Neural cell (in vitro differentiated cells): ENCODE data around the gene IRS2. TPM values are rescaled to one million over a fixed set of nuclear protein-coding genes. Genes with fewer than 3 reads are reported as not detected.

Source experiments
- H2AFZ ChIP-seq: fragments of 200-600, 300-800 bp; sonication (generic), shearing (Covaris generic); 2 replicates; pipeline ENCODE4 v1.6.0; 2014; ENCODE audit warnings: low read depth, mild to moderate bottlenecking, antibody characterized with exemption, low read length, moderate library complexity
- H3F3A ChIP-seq: fragments of 200-600 bp; shearing (Covaris generic); 2 replicates; pipeline ENCODE4 v1.6.1; 2016; ENCODE audit warnings: mild to moderate bottlenecking, moderate library complexity, mixed read lengths, antibody characterized with exemption, low read length; ENCODE audit not compliant: insufficient read depth, poor library complexity, severe bottlenecking
- H3K27ac ChIP-seq: fragments of 200-600, 300-800 bp; sonication (generic), shearing (Covaris generic); 2 replicates; pipeline ENCODE4 v1.5.1; 2014; ENCODE audit warnings: mild to moderate bottlenecking, low read length, moderate library complexity
- H3K27me3 ChIP-seq: fragments of 300-800, 200-600 bp; sonication (generic), shearing (Covaris generic); 2 replicates; pipeline ENCODE4 v1.6.0; 2014; ENCODE audit warnings: mild to moderate bottlenecking, low read depth, low read length, moderate library complexity; ENCODE audit not compliant: insufficient read depth
- H3K36me3 ChIP-seq: fragments of 300-800, 200-600 bp; sonication (generic), shearing (Covaris generic); 2 replicates; pipeline ENCODE4 v1.5.1; 2014; ENCODE audit warnings: mild to moderate bottlenecking, antibody characterized with exemption, low read length, moderate library complexity; ENCODE audit not compliant: insufficient read depth
- H3K4me2 ChIP-seq: fragments of 300-800, 200-600 bp; sonication (generic), shearing (Covaris generic); 2 replicates; pipeline ENCODE4 v1.6.0; 2014; ENCODE audit warnings: mild to moderate bottlenecking, low read length
- H3K4me3 ChIP-seq: fragments of 300-800, 200-600 bp; sonication (generic), shearing (Covaris generic); 2 replicates; pipeline ENCODE4 v1.5.1; 2014; ENCODE audit warnings: mild to moderate bottlenecking, low read length, moderate library complexity
- H3K79me2 ChIP-seq: fragments of 200-600 bp; shearing (Covaris generic); replicated peaks from 2 replicates; pipeline ENCODE4 v1.6.0; 2014; ENCODE audit warnings: mild to moderate bottlenecking, low read length, moderate library complexity; ENCODE audit not compliant: insufficient read depth
- H3K9ac ChIP-seq: fragments of 300-800, 200-600 bp; sonication (generic), shearing (Covaris generic); 2 replicates; pipeline ENCODE4 v1.6.1; 2016; ENCODE audit warnings: mild to moderate bottlenecking, low read length, mixed read lengths
- H3K9me2 ChIP-seq: fragments of 200-600 bp; shearing (Covaris generic); 2 replicates; pipeline ENCODE4 v1.6.1; 2016; ENCODE audit warnings: mild to moderate bottlenecking, low read length, mixed read lengths; ENCODE audit not compliant: insufficient read depth
- H3K9me3 ChIP-seq: fragments of 200-600, 300-800 bp; sonication (generic), shearing (Covaris generic); 2 replicates; pipeline ENCODE4 v1.6.1; 2016; ENCODE audit warnings: mild to moderate bottlenecking, mixed run types, low read length, moderate library complexity, mixed read lengths
- H4K20me1 ChIP-seq: fragments of 200-600 bp; shearing (Covaris generic); 2 replicates; pipeline ENCODE4 v1.6.1; 2016; ENCODE audit warnings: mild to moderate bottlenecking, mixed run types; ENCODE audit not compliant: insufficient read depth
- EP300 ChIP-seq: fragments of 450-650 bp; conservative IDR thresholded peaks from 2 replicates; pipeline ENCODE4 v1.6.1; 2014; ENCODE audit warnings: antibody characterized with exemption, mild to moderate bottlenecking, moderate library complexity; ENCODE audit not compliant: poor library complexity, severe bottlenecking
- EZH2 ChIP-seq: fragments of 200-600, 300-800 bp; shearing (Covaris generic), sonication (generic); IDR thresholded peaks from 2 replicates; pipeline ENCODE4 v1.6.1; 2014; ENCODE audit warnings: antibody characterized with exemption, low read length, borderline replicate concordance, mild to moderate bottlenecking; ENCODE audit not compliant: insufficient read depth, poor library complexity, severe bottlenecking
- MXI1 ChIP-seq: fragments of 450-650 bp; conservative IDR thresholded peaks from 2 replicates; pipeline ENCODE4 v1.6.1; 2014; ENCODE audit warnings: antibody characterized with exemption, mild to moderate bottlenecking; ENCODE audit not compliant: poor library complexity, severe bottlenecking
- POLR2AphosphoS5 ChIP-seq: IDR thresholded peaks from 2 replicates; pipeline ENCODE4 v1.6.1; 2012
- RAD21 ChIP-seq: fragments of 450-650 bp; conservative IDR thresholded peaks from 2 replicates; pipeline ENCODE4 v1.6.1; 2014; ENCODE audit warnings: antibody characterized with exemption, mild to moderate bottlenecking, moderate library complexity
- SMC3 ChIP-seq: fragments of 450-650 bp; conservative IDR thresholded peaks from 2 replicates; pipeline ENCODE4 v1.6.1; 2014; ENCODE audit warnings: antibody characterized with exemption, mild to moderate bottlenecking, moderate library complexity; ENCODE audit not compliant: poor library complexity
- TAF1 ChIP-seq: IDR thresholded peaks from 2 replicates; pipeline ENCODE4 v1.6.1; 2012; ENCODE audit warnings: low read depth
- polyA plus RNA-seq: library from polyadenylated mRNA; depleted of rRNA; stranded (reverse); fragments of >200 nt; gene quantifications from 2 replicates; pipeline ENCODE4 v1.2.3, GENCODE V29; 2014
- TF ChIP-seq, protein P1 (sequence below): IDR thresholded peaks from 2 replicates; pipeline ENCODE4 v1.6.1; 2012; ENCODE audit warnings: borderline replicate concordance
- TF ChIP-seq, protein P2 (sequence below): fragments of 450-650 bp; IDR thresholded peaks from 2 replicates; pipeline ENCODE4 v1.5.1; 2014; ENCODE audit warnings: antibody characterized with exemption, mild to moderate bottlenecking, moderate library complexity; ENCODE audit not compliant: poor library complexity, severe bottlenecking

The IRS2 gene
- polyA plus RNA-seq, 1 donor from 2014 or later, result 7.1 TPM

DNA sequence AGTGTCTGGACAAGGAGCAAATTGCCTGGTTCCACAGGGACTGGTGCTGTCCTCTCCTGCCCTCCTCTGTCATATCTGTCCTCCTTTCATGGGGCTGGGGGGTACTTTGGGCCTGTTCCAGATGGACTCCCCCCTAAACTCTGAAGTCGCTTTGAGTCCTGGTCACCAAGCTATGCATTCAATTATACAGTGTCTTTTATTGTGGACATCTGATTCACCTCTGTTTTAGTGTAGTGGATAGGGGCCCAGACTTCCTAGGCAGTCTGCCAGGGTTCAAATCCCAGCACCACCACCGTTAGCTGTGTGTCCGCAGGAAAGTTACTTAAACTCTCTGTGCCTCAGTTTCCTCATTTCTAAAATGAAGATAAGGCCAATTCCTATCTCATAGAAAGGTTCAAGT lies 21.0 kb upstream of the IRS2 start:
- no peaks in the 10 kb centered on the region for H4K20me1 ChIP-seq
- no peak overlapping the region for H3K4me2 ChIP-seq
- no peaks in the 10 kb centered on the region for H3K9me3 ChIP-seq
- H2AFZ ChIP-seq, result no peak overlapping the region
- H3K27ac ChIP-seq, result no peak overlapping the region
- no peaks in the 10 kb centered on the region for H3K9me2 ChIP-seq
- no peaks in the 10 kb centered on the region for H3K79me2 ChIP-seq
- no peaks in the 10 kb centered on the region for H3K36me3 ChIP-seq
- H3K9ac ChIP-seq, result no peak overlapping the region
- no peaks in the 10 kb centered on the region for H3K27me3 ChIP-seq
- no peaks in the 10 kb centered on the region for H3F3A ChIP-seq
- TF ChIP-seq POLR2AphosphoS5 (no peak), RAD21 (no peak), TAF1 (no peak), EZH2 (no peak), MXI1 (no peak), SMC3 (no peak), EP300 (no peak)
- TF ChIP-seq, protein P1, sequence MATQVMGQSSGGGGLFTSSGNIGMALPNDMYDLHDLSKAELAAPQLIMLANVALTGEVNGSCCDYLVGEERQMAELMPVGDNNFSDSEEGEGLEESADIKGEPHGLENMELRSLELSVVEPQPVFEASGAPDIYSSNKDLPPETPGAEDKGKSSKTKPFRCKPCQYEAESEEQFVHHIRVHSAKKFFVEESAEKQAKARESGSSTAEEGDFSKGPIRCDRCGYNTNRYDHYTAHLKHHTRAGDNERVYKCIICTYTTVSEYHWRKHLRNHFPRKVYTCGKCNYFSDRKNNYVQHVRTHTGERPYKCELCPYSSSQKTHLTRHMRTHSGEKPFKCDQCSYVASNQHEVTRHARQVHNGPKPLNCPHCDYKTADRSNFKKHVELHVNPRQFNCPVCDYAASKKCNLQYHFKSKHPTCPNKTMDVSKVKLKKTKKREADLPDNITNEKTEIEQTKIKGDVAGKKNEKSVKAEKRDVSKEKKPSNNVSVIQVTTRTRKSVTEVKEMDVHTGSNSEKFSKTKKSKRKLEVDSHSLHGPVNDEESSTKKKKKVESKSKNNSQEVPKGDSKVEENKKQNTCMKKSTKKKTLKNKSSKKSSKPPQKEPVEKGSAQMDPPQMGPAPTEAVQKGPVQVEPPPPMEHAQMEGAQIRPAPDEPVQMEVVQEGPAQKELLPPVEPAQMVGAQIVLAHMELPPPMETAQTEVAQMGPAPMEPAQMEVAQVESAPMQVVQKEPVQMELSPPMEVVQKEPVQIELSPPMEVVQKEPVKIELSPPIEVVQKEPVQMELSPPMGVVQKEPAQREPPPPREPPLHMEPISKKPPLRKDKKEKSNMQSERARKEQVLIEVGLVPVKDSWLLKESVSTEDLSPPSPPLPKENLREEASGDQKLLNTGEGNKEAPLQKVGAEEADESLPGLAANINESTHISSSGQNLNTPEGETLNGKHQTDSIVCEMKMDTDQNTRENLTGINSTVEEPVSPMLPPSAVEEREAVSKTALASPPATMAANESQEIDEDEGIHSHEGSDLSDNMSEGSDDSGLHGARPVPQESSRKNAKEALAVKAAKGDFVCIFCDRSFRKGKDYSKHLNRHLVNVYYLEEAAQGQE, result no peak
- TF ChIP-seq, protein P2, sequence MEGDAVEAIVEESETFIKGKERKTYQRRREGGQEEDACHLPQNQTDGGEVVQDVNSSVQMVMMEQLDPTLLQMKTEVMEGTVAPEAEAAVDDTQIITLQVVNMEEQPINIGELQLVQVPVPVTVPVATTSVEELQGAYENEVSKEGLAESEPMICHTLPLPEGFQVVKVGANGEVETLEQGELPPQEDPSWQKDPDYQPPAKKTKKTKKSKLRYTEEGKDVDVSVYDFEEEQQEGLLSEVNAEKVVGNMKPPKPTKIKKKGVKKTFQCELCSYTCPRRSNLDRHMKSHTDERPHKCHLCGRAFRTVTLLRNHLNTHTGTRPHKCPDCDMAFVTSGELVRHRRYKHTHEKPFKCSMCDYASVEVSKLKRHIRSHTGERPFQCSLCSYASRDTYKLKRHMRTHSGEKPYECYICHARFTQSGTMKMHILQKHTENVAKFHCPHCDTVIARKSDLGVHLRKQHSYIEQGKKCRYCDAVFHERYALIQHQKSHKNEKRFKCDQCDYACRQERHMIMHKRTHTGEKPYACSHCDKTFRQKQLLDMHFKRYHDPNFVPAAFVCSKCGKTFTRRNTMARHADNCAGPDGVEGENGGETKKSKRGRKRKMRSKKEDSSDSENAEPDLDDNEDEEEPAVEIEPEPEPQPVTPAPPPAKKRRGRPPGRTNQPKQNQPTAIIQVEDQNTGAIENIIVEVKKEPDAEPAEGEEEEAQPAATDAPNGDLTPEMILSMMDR, result no peak
- no peak overlapping the region for H3K4me3 ChIP-seq

DNA sequence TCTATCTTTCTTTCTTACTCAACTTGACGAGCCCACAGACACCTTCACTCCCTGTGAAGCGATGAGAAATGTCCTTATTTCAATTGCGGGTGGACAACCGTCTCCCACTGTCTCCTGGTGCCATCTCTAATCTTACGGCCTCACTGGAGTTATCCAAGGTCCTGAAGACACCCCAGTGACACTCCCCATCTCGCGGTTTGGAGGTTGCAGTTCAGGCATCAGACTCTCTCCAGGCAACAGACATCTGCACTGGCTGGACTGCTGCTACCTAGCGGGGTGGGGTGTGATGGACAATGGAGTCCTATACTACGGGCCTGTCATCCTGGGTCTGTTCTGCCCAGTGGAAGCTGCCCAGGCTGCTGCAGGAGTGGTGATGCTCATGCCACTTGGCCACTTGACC lies 18.3 kb upstream of the IRS2 start:
- H3K9ac ChIP-seq, result no peak overlapping the region
- no peak overlapping the region for H3K4me2 ChIP-seq
- H3K4me3 ChIP-seq, result no peak overlapping the region
- H2AFZ ChIP-seq, result no peak overlapping the region
- no peaks in the 10 kb centered on the region for H3K9me3 ChIP-seq
- H4K20me1 ChIP-seq, result no peaks in the 10 kb centered on the region
- no peaks in the 10 kb centered on the region for H3F3A ChIP-seq
- H3K36me3 ChIP-seq, result no peaks in the 10 kb centered on the region
- H3K27ac ChIP-seq, result no peak overlapping the region
- H3K9me2 ChIP-seq, result no peaks in the 10 kb centered on the region
- TF ChIP-seq TAF1 (no peak), RAD21 (no peak), SMC3 (no peak), EP300 (no peak), MXI1 (no peak), POLR2AphosphoS5 (no peak), EZH2 (no peak)
- TF ChIP-seq, protein P1, result no peak
- H3K79me2 ChIP-seq, result no peaks in the 10 kb centered on the region
- H3K27me3 ChIP-seq, result no peaks in the 10 kb centered on the region
